ENCODE results near the gene IRF9.

The IRF9 gene

GRCh38 chr14:24123424-24124417 is 37.3 kb upstream of the IRF9 start:
- no peak for DNase-seq (ENCODE audit: low spot score)
- no peaks in the 10 kb centered on the region for H3K9me3 Mint-ChIP-seq
- no peak overlapping the region for H3K27ac Mint-ChIP-seq
- H3K36me3 Mint-ChIP-seq (ENCODE audit: low read depth), result peaks cover 41% of the 10 kb centered on the region
- no peak overlapping the region for H3K4me3 Mint-ChIP-seq
- no peaks in the 10 kb centered on the region for H3K27me3 Mint-ChIP-seq (ENCODE audit: low read depth)
- peaks cover 2% of the 10 kb centered on the region for H3K4me1 Mint-ChIP-seq (ENCODE audit: low read depth)

DNA sequence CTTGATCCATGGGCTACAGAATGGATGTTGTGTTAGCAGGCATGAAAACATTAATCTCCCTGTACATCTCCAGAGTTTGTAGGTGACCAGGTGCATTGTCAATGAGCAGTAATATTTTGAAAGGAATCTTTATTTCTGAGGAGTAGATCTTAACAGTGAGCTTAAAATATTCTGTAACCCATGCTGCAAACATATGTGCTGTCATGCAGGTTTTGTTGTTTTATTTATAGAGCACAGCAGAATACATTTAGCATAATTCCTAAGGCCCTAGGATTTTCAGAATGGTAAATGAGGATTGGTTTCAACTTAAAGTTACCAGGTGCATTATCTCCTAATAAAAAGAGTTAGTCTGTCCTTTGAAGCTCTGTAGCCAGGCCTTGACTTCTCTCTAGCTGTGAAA is 34.1 kb upstream of the IRF9 start:
- Mint-ChIP-seq H3K27ac (no peak overlapping the region), H3K4me1 (ENCODE audit: low read depth) (peaks cover 5% of the 10 kb centered on the region), H3K4me3 (no peak overlapping the region), H3K27me3 (ENCODE audit: low read depth) (no peaks in the 10 kb centered on the region), H3K9me3 (no peaks in the 10 kb centered on the region), H3K36me3 (ENCODE audit: low read depth) (peaks cover 18% of the 10 kb centered on the region)
- no peak for DNase-seq (ENCODE audit: low spot score)

DNA sequence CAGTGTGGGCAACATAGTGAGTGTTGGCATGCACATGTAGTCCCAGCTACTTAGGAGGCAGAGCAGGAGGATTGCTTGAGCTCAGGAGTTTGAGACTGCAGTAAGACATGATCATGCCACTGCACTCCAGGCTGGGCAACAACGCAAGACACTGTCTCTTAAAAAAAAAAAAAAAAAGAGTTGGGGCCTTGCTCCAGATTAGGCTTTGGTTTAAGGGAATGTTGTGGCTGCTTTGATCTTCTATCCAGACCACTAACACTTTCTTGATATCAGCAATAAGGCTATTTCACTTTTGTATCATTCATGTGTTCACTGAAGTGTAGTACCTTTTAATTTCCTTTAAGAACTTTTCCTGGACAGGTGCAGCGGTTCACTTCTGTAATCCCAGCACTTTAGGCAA is 33.4 kb upstream of the IRF9 start:
- Mint-ChIP-seq H3K27ac (no peak overlapping the region), H3K9me3 (no peaks in the 10 kb centered on the region), H3K4me1 (ENCODE audit: low read depth) (peaks cover 11% of the 10 kb centered on the region), H3K27me3 (ENCODE audit: low read depth) (no peaks in the 10 kb centered on the region), H3K36me3 (ENCODE audit: low read depth) (peaks cover 19% of the 10 kb centered on the region), H3K4me3 (no peak overlapping the region)
- DNase-seq (ENCODE audit: low spot score), result no peak

DNA sequence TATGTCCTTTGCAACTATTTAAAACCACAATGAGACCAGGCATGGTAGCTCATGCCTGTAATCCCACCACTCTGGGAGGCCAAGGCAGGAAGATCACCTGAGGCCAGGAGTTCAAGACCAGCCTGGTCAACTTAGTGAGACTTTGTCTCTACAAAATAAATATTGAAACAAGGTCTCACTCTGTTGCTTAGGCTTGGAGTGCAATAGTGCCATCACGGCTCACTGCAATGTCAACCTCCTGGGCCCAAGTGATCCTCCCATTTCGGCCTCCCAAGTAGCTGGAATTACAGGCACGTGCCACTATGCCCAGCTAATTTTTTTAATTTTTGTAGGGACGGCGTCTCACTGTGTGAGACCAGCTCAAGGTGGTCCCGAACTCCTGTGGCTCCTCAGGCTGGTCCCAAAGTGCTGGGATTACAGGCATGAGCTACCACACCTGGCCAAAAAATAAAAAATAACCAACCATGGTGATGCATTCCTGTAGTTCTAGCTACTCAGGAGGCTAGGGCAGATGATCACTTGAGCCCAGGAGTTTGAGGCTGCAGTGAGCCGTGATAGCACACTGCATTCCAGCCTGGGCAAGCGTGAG is 31.6 kb upstream of the IRF9 start:
- Mint-ChIP-seq H3K27ac (no peak overlapping the region), H3K4me1 (ENCODE audit: low read depth) (peaks cover 15% of the 10 kb centered on the region), H3K27me3 (ENCODE audit: low read depth) (no peaks in the 10 kb centered on the region), H3K4me3 (no peak overlapping the region), H3K9me3 (no peaks in the 10 kb centered on the region), H3K36me3 (ENCODE audit: low read depth) (peaks cover 8% of the 10 kb centered on the region)
- no peak for DNase-seq (ENCODE audit: low spot score)

- Mint-ChIP-seq H3K9me3 (no peaks in the 10 kb centered on the region), H3K4me1 (ENCODE audit: low read depth) (peaks cover 20% of the 10 kb centered on the region), H3K4me3 (no peak within 1 kb of the TSS), H3K36me3 (ENCODE audit: low read depth) (peaks cover 5% of the 10 kb centered on the region), H3K27me3 (ENCODE audit: low read depth) (no peaks in the 10 kb centered on the region), H3K27ac (no peak within 1 kb of the TSS)
- no peak for DNase-seq (ENCODE audit: low spot score)
These were observed 30.7 kb upstream of the IRF9 start, which contains the start of gene FITM1 for GRCh38 chr14:24130380-24130716. Gene FITM1 (plus strand): TSS chr14:24130659. CDS start chr14:24131564, 905 bp downstream.

DNA sequence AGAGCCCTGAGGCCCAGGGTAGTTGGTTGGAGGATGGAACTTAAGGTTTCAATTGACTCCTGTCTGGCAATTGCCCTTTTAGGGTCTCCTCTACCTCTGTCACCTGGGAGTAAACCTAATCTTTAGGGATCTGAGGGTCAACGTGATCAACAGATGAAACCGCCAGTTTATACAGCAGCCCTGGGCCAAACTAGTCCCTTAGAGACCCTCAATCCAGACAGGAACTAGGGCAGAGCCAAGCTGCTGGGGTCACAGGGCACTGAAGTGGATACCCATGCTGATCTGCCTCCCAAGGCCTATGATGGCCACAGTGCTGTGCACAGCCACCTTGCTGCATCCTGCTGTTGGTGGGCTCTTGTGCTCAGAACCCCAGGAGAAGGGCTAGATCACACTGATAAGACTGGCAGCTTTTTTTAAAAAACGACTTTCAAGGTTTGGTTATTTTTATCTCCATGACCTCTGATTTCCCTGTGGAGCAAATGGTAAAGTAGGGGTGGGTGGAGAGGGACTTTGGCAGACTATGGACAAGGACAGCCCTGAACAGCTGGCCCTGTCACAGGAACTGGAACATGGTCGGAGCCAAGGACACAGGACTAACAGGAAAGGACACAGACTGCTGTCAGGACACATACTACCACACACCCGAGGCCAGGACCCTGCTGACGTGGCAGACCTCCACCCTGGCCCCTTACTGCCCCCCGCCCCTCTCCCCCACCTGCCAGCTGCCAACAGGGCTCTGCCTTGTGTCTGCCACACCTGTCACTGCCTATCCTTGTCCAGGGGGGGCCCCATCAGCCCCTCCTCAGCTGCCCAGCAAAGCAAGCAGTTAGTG is 30.1 kb upstream of the IRF9 start:
- no peaks in the 10 kb centered on the region for H3K9me3 Mint-ChIP-seq
- no peaks in the 10 kb centered on the region for H3K27me3 Mint-ChIP-seq (ENCODE audit: low read depth)
- H3K36me3 Mint-ChIP-seq (ENCODE audit: low read depth), result peaks cover 5% of the 10 kb centered on the region
- no peak overlapping the region for H3K4me3 Mint-ChIP-seq
- peaks cover 22% of the 10 kb centered on the region for H3K4me1 Mint-ChIP-seq (ENCODE audit: low read depth)
- no peak overlapping the region for H3K27ac Mint-ChIP-seq
- DNase-seq (ENCODE audit: low spot score), result no peak

- H3K27ac Mint-ChIP-seq, result no peak overlapping the region
- H3K36me3 Mint-ChIP-seq (ENCODE audit: low read depth), result peaks cover 6% of the 10 kb centered on the region
- no peak overlapping the region for H3K4me3 Mint-ChIP-seq
- no peaks in the 10 kb centered on the region for H3K9me3 Mint-ChIP-seq
- no peak for DNase-seq (ENCODE audit: low spot score)
- H3K4me1 Mint-ChIP-seq (ENCODE audit: low read depth), result peaks cover 22% of the 10 kb centered on the region
- no peaks in the 10 kb centered on the region for H3K27me3 Mint-ChIP-seq (ENCODE audit: low read depth)
These were observed 29.5 kb upstream of the IRF9 start for GRCh38 chr14:24131549-24131966.

DNA sequence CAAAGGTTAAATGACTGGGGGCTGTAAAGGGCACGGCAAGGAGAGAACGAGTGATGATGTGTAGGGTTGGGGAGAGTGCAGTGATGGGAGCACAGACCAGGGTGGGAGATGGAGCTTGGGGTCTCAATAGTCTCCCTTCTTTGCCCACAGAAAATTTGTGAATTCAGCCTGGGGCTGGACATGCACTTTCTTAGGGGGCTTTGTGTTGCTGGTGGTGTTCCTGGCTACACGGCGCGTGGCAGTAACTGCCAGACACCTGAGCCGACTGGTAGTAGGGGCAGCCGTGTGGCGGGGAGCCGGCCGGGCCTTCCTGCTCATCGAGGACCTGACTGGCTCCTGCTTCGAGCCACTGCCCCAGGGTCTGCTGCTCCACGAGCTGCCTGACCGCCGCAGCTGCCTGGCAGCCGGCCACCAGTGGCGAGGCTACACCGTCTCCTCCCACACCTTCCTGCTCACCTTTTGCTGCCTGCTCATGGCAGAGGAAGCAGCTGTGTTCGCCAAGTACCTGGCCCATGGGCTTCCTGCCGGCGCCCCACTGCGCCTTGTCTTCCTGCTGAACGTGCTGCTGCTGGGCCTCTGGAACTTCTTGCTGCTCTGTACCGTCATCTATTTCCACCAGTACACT is 28.9 kb upstream of the IRF9 start:
- Mint-ChIP-seq H3K4me1 (ENCODE audit: low read depth) (peaks cover 29% of the 10 kb centered on the region), H3K4me3 (peak overlapping the region; percentile 24), H3K27me3 (ENCODE audit: low read depth) (no peaks in the 10 kb centered on the region), H3K27ac (peak overlapping the region; percentile 68), H3K36me3 (ENCODE audit: low read depth) (peaks cover 13% of the 10 kb centered on the region), H3K9me3 (no peaks in the 10 kb centered on the region)
- DNase-seq (ENCODE audit: low spot score), result no peak

DNA sequence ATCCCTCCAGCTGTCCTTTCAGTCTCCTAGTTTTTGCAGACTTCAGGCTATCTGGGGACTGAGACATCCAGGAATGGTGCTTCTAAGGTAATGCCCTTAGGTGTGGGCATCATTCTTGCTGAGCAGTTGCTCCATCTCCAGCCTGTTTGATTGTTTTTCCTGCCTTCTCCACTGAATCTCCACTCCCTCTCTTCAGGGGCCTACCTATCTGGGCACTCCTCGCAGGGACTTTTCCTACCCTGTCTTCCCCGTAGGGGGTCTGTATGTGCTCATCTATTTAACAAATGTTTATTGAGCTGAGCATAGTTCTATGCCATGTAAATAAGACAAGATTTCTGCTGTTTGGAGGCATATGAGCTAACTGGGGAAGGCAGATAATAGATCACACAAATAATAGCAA is 28.1 kb upstream of the IRF9 start:
- Mint-ChIP-seq H3K4me1 (ENCODE audit: low read depth) (peaks cover 31% of the 10 kb centered on the region), H3K36me3 (ENCODE audit: low read depth) (peaks cover 19% of the 10 kb centered on the region), H3K4me3 (no peak overlapping the region), H3K9me3 (no peaks in the 10 kb centered on the region), H3K27me3 (ENCODE audit: low read depth) (no peaks in the 10 kb centered on the region), H3K27ac (peak overlapping the region; percentile 68)
- no peak for DNase-seq (ENCODE audit: low spot score)

- no peaks in the 10 kb centered on the region for H3K27me3 Mint-ChIP-seq (ENCODE audit: low read depth)
- no peak overlapping the region for H3K27ac Mint-ChIP-seq
- H3K4me3 Mint-ChIP-seq, result no peak overlapping the region
- H3K4me1 Mint-ChIP-seq (ENCODE audit: low read depth), result peaks cover 38% of the 10 kb centered on the region
- H3K36me3 Mint-ChIP-seq (ENCODE audit: low read depth), result peaks cover 27% of the 10 kb centered on the region
- DNase-seq (ENCODE audit: low spot score), result no peak
- H3K9me3 Mint-ChIP-seq, result no peaks in the 10 kb centered on the region
These were observed 27.3 kb upstream of the IRF9 start for GRCh38 chr14:24133735-24134134.

DNA sequence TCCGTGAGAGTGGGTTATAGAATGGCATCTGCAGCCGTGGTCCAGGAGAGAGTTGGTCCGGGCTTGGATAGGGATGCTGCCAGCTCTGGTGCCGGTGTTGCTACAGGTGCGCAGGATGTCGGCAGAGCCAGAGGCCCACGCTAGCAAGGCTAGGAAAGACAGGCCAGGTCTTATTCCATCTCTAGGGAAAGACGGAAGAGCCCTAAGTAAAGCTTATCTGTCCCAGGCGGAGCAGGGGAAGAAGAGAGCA is 25.6 kb upstream of the IRF9 start:
- Mint-ChIP-seq H3K9me3 (no peaks in the 10 kb centered on the region), H3K4me3 (peak overlapping the region; percentile 90), H3K27me3 (ENCODE audit: low read depth) (no peaks in the 10 kb centered on the region), H3K4me1 (ENCODE audit: low read depth) (peaks cover 49% of the 10 kb centered on the region), H3K27ac (peak overlapping the region; percentile 82), H3K36me3 (ENCODE audit: low read depth) (peaks cover 41% of the 10 kb centered on the region)
- DNase-seq (ENCODE audit: low spot score), result no peak

DNA sequence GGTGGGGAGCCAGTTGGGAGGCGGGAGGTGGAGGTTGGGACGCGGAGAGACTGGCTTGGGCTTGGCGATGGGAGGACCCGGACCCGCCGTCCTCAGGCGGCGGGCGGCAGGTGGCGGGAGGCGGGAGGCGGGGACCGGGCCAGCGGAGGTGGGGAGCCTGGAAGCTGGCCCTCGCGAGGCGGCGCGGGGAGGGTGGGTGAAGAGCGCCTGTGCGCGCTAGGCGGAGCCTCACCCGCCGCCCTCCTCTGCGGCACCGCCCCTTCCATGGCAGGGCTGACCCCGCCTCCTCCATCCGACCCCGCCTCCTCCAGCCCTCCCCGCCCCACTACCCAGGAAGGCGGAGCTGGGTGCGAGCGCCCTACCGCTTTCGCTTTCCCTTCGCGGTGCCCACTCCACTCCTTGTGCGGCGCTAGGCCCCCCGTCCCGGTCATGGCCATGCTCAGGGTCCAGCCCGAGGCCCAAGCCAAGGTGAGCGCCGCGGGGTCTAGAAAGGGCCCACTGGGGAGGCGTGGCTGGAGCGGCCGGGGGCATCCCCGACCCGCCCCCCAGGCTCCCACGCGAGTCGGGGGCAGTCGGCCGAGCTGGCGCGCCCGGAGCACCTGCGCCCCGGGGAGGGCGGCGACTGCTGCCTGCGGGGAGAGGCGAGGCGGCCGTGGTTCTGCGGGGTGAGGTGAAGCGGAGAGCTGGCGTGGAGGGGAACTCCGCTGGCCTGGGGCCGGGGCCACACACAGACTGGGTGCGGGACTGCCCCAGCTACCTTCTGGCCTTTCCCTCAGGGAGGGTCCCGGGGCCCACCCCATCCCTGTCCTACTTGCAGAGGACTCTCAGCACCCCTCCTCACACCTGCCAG is 25.0 kb upstream of the IRF9 start, which contains the start of gene PSME1:
Gene PSME1 (plus strand): TSS at position 361 of the 850 bp plus-strand sequence. CDS start 69 bp downstream, at position 430.
- peaks cover 50% of the 10 kb centered on the region for H3K4me1 Mint-ChIP-seq (ENCODE audit: low read depth)
- peak within 1 kb of the TSS; percentile 90 for H3K4me3 Mint-ChIP-seq
- no peaks in the 10 kb centered on the region for H3K27me3 Mint-ChIP-seq (ENCODE audit: low read depth)
- peak; percentile 90 for DNase-seq (ENCODE audit: low spot score)
- peak within 1 kb of the TSS; percentile 87 for H3K27ac Mint-ChIP-seq
- H3K9me3 Mint-ChIP-seq, result no peaks in the 10 kb centered on the region
- peaks cover 47% of the 10 kb centered on the region for H3K36me3 Mint-ChIP-seq (ENCODE audit: low read depth)

Data from T-helper 2 cell treated with Interferon-gamma antibody and Interleukin-4, amounts not matched to agents 5 μg/mL and 100 μg/mL, for 36 hours (primary cell).